Psoas muscle (tissue), 8 donors: ENCODE data around the gene HMX3. TPM values are rescaled to one million over a fixed set of nuclear protein-coding genes. Genes with fewer than 3 reads are reported as not detected.
A peak's percentile ranks its signal among the peaks of the same experiment; 100 is the strongest.

Experiments used
- ATAC-seq, 4 donors: fragments of 200-7000 bp; cut with Tn5 transposase; one replicate each; pipeline ENCODE4 v1.9.1; 2020; ENCODE audit warnings: moderate library complexity in 3 of 4, mild to moderate bottlenecking in 2 of 4
- DNase-seq, 2 donors: peaks; one replicate each; pipeline ENCODE4 v3.0.0-alpha.2; 2020
- H3K27ac ChIP-seq: fragments of 200-600 bp; one replicate; pipeline ENCODE4 v1.8.0; 2022
- H3K27me3 ChIP-seq, 3 donors: fragments of 200-600 bp in 1 of 3; one replicate each; pipeline versions ENCODE4 v1.6.1 to v1.8.0; 2013 to 2022; ENCODE audit warnings: low read length in 2 of 3, mild to moderate bottlenecking in 2 of 3, moderate library complexity in 1 of 3; ENCODE audit not compliant: insufficient read depth in 3 of 3
- H3K36me3 ChIP-seq, 2 donors: fragments of 200-600 bp in 1 of 2; one replicate each; pipeline versions ENCODE4 v1.6.1 to v1.8.0; 2013 to 2022; ENCODE audit warnings: low read depth in 1 of 2, mild to moderate bottlenecking in 1 of 2, moderate library complexity in 1 of 2; ENCODE audit not compliant: insufficient read depth in 1 of 2
- H3K4me1 ChIP-seq: fragments of 200-600 bp; one replicate; pipeline ENCODE4 v1.8.0; 2022
- H3K4me3 ChIP-seq: fragments of 200-600 bp; one replicate; pipeline ENCODE4 v1.8.0; 2022; ENCODE audit warnings: mild to moderate bottlenecking
- H3K9me3 ChIP-seq: fragments of 200-600 bp; one replicate; pipeline ENCODE4 v1.8.0; 2022
- CTCF ChIP-seq: fragments of 200-600 bp; IDR thresholded peaks from one replicate; pipeline ENCODE4 v1.8.0; 2022; ENCODE audit warnings: antibody characterized with exemption
- WGBS, 3 donors: extraction: QIAGEN DNeasy Blood & Tissue Kit; methylation state at CpG; one replicate each; pipeline versions ENCODE4 v1.1.6 to v1.1.7; 2013; 5-methylcytosine and 5-hydroxymethylcytosine counted together
- intact Hi-C, 2 donors: fragments of 100-400 bp; cut with DNase I; formaldehyde crosslinking; loops; one replicate each; pipeline versions ENCODE4 v1.11.0 to v1.14.2; 2022
- polyA plus RNA-seq, 3 donors: library from polyadenylated mRNA; stranded (reverse); fragments of 200-250 nt; gene quantifications; one replicate each; pipeline ENCODE4 v1.2.3, GENCODE V29; 2013
- total RNA-seq, 4 donors: library from RNA; stranded (reverse); fragmentation: NEBNext Ultra II Directional in 2 of 4; extraction: Animal tissue kit (Norgen Biotek cat#: 25700) in 2 of 4; gene quantifications; one replicate each; pipeline versions ENCODE4 v1.2.1 to v1.2.4, GENCODE V29; 2021 to 2023
- donor health status: healthy with polysubstance abuse.
- donor health status: DM: no; HTN: no; CAD: no; lungs with moderate emphysema.
- donor health status: Bipolar disorder and iron deficiency.
- donor health status: healthy.
- donor health status: DM: yes; HTN: yes; CAD: no.
- donor health status: DM: no; HTN: no; CAD: no.
- donor health status: DM: no; HTN: no; CAD: no.
- donor health status: DM: yes; HTN: yes; CAD: no.

Gene HMX3
- total and polyA plus RNA-seq, 7 donors: not detected

GRCh38 chr10:123149162-123149567, 13.4 kb downstream of the HMX3 start:
- ATAC-seq: no peak
- WGBS, 3 donors: 5 to 6% (median 6%) methylated on average over 12 of the region's 12 CpGs
- intact Hi-C loops: no loop called here
- DNase-seq: no peak
- peaks cover 27% of the 10 kb centered on the region for H3K4me1 ChIP-seq
- no peak for TF ChIP-seq CTCF
- H3K4me3 ChIP-seq: peak overlapping the region; percentile 58
- no peaks in the 10 kb centered on the region for H3K9me3 ChIP-seq
- H3K36me3 ChIP-seq: no peaks in the 10 kb centered on the region
- H3K27ac ChIP-seq: no peak overlapping the region
- H3K27me3 ChIP-seq: peaks cover 3 to 93% (median 64%) of the 10 kb centered on the region in 3 donors

- Histone ChIP-seq H3K4me3 (peak overlapping the region; percentile 58), H3K9me3 (no peaks in the 10 kb centered on the region), H3K36me3 (no peaks in the 10 kb centered on the region), H3K4me1 (peaks cover 27% of the 10 kb centered on the region), H3K27ac (no peak overlapping the region), H3K27me3 (peaks cover 3 to 87% (median 59%) of the 10 kb centered on the region in 3 donors)
- TF ChIP-seq CTCF: no peak
- peak in 1 of 2 donors; percentile 55 for DNase-seq
- no peak for ATAC-seq
- intact Hi-C loops: loop anchor here (5.0 to 10.0 kb wide), 3 partner anchors 135 to 195 kb away; partner anchors contain the start of genes ACADSB (in 1 of the 2), C10orf88 (in 1 of the 2) and IKZF5 (in 1 of the 2)
- 1 to 2% (median 2%) methylated on average over 72 to 76 of the region's 76 CpGs for WGBS, 3 donors
Observed at GRCh38 chr10:123149568-123150270, 13.9 kb downstream of the HMX3 start.

- 6 to 10% (median 8%) methylated on average over 34 of the region's 34 CpGs for WGBS, 3 donors
Observed at GRCh38 chr10:123150271-123150985, 14.7 kb downstream of the HMX3 start.

More at GRCh38 chr10:123150271-123150985, 14.7 kb downstream of the HMX3 start:
- Histone ChIP-seq H3K4me1 (peaks cover 33% of the 10 kb centered on the region), H3K4me3 (peak overlapping the region; percentile 58), H3K36me3 (peaks cover 0 to 2% of the 10 kb centered on the region in 2 donors), H3K27ac (no peak overlapping the region), H3K9me3 (no peaks in the 10 kb centered on the region), H3K27me3 (peaks cover 3 to 80% (median 56%) of the 10 kb centered on the region in 3 donors)
- TF ChIP-seq CTCF: no peak
- peak in 1 of 2 donors; percentile 42 for DNase-seq
- no peak for ATAC-seq
- intact Hi-C loops: loop anchor here (5.0 to 10.0 kb wide), 3 partner anchors 136 to 196 kb away; partner anchors contain the start of genes ACADSB (in 1 of the 2), C10orf88 (in 1 of the 2) and IKZF5 (in 1 of the 2)
